ENCODE data around the gene BARHL1.
A peak's percentile ranks its signal among the peaks of the same experiment; 100 is the strongest.

BARHL1 gene

DNA sequence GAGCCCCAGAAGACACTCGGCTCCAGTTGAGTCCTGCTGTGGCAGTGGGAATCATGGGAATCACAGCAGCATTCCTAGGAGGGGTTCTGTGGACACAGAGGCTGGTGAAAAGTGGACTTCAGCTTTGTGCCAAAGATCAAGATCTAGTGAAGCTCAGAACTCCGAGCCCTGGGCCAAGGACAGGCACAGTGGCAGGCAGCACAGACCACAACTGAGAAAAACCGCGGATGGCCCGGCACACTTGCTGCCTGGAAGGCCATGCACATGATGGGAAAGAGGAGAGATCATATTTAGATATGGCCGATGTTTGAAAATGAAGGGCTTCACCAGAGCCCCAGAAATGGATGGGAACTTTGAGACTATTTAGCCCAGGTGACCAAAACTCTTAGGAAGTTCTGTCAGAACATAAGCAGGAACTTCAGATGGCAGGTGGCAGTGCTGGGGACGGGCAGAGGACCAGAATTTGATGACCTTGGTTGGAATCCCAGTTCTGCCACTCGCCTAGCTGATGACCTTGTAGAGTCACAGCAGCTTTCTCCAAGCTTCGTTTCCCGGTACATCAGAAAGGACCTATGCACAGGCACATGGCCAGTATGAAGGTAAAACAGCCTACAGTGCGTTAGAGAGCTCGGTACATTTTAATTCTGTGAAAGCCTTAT, 18.0 kb downstream of the BARHL1 start:
- TF ChIP-seq, protein P1, sequence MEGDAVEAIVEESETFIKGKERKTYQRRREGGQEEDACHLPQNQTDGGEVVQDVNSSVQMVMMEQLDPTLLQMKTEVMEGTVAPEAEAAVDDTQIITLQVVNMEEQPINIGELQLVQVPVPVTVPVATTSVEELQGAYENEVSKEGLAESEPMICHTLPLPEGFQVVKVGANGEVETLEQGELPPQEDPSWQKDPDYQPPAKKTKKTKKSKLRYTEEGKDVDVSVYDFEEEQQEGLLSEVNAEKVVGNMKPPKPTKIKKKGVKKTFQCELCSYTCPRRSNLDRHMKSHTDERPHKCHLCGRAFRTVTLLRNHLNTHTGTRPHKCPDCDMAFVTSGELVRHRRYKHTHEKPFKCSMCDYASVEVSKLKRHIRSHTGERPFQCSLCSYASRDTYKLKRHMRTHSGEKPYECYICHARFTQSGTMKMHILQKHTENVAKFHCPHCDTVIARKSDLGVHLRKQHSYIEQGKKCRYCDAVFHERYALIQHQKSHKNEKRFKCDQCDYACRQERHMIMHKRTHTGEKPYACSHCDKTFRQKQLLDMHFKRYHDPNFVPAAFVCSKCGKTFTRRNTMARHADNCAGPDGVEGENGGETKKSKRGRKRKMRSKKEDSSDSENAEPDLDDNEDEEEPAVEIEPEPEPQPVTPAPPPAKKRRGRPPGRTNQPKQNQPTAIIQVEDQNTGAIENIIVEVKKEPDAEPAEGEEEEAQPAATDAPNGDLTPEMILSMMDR (conservative IDR thresholded peaks at IDR 0.05; ENCODE audit: low read depth): no peak
- ChIA-PET CTCF (interaction anchor here (0.5 to 1.1 kb wide), 3 partner anchors 8 to 998 kb away, joined by 3 read pairs; no protein-coding TSS in a partner anchor), POLR2A (ENCODE audit: low non-redundant PET) (no interaction called here)
- DNase-seq (ENCODE audit: low spot score): no peak
- no peak overlapping the region for H3K27ac ChIP-seq

DNA sequence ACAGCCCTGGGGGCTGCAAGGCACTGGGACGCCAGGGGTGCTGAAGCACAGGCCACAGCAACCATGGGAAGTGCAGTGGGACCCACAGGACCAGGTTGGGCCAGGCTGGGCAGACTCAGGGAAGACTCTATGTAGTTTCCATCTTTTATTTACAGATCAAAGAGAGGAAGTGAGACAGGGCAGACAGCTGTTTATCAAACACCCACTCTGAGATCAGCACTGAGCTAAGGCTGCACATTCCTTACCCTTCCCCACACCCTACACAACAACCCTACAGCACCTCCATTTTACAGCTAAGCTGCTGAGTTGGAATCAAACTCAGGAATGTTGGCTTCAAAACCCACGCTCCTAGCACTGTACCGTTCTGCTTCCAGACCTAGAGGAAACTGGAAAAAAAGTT, 19.8 kb downstream of the BARHL1 start:
- CTCF ChIA-PET: no interaction called here
- H3K27ac ChIP-seq: no peak overlapping the region
- POLR2A ChIA-PET (ENCODE audit: low non-redundant PET): no interaction called here
- TF ChIP-seq, protein P1 (conservative IDR thresholded peaks at IDR 0.05; ENCODE audit: low read depth): no peak
- DNase-seq (ENCODE audit: low spot score): no peak

DNA sequence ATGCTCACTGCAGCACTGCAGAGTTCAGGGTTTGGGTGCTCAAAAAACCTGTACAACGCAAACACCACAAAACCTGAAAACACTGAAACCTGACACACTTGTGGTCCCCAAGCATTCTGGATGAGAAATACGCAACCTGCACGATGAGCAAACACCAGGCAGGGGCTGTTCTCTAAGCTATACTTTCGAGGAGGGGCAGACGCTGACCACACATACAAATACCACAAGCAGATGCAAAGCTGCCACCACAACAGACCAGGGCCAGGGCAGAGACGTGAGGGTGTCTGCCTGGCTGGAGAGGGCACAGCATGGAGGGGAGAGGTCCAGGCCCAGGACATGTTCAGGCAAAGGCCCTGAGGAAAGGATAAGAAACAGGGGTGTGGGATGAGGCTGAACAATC, 23.0 kb downstream of the BARHL1 start:
- CTCF ChIA-PET: interaction anchor here (0.5 to 0.6 kb wide), 2 partner anchors 16 to 62 kb away, joined by 3 to 5 read pairs; no protein-coding TSS in a partner anchor

DNA sequence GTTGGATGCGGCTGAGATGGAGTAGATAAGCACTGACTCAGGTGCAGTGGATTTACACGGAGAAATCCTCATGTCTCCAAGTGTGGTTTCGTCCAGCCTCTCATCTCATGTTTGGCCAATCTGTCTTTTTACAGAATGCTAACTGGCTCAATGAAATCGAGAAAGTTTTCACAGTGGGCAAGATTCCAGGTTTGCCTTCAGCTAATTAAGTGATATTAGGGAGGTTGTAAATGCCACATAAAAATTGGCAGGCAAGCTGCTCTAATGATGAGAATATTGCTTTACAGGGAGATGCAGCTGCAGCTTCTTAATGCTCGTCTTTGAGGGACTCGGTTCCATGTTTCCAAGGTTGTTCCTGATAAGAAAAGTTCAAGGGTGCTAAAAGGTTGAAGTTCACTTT, 23.7 kb downstream of the BARHL1 start:
- no peak for DNase-seq (ENCODE audit: low spot score)
- TF ChIP-seq, protein P1 (conservative IDR thresholded peaks at IDR 0.05; ENCODE audit: low read depth): no peak
- CTCF ChIA-PET: interaction anchor here (0.5 to 0.7 kb wide), 2 partner anchors 29 to 106 kb away, joined by 3 read pairs; no protein-coding TSS in a partner anchor
- peak overlapping the region; percentile 23 for H3K27ac ChIP-seq
- POLR2A ChIA-PET (ENCODE audit: low non-redundant PET): no interaction called here

More for the DNA sequence above, 23.0 kb downstream of the BARHL1 start:
- POLR2A ChIA-PET (ENCODE audit: low non-redundant PET): no interaction called here
- DNase-seq (ENCODE audit: low spot score): no peak
- TF ChIP-seq, protein P1 (conservative IDR thresholded peaks at IDR 0.05; ENCODE audit: low read depth): no peak
- peak overlapping the region; percentile 23 for H3K27ac ChIP-seq

DNA sequence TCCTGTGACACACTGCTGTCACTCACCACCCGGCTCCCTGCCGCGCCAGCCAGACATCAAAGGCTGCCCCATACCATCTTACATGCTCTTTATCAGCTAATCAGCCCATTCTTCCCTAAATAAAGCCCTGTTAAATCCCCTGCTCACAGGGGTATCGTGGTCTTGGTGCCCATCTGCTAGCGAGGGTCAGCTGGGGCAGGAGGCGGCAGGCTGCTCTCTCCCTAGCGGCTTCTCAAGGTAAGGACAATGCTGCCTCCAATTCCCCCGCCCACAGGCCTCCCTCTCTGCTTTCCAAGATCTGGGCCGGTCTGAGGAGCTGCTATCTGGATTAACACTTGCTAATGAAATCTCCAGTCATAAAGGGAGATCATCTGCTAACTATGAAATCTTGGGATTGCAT, 26.8 kb downstream of the BARHL1 start:
- TF ChIP-seq, protein P1 (conservative IDR thresholded peaks at IDR 0.05; ENCODE audit: low read depth): no peak
- DNase-seq (ENCODE audit: low spot score): no peak
- ChIA-PET POLR2A (ENCODE audit: low non-redundant PET) (no interaction called here), CTCF (interaction anchor here (0.6 kb wide), 2 partner anchors 364 to 378 kb away, joined by 3 to 12 read pairs; no protein-coding TSS in a partner anchor)
- no peak overlapping the region for H3K27ac ChIP-seq

DNA sequence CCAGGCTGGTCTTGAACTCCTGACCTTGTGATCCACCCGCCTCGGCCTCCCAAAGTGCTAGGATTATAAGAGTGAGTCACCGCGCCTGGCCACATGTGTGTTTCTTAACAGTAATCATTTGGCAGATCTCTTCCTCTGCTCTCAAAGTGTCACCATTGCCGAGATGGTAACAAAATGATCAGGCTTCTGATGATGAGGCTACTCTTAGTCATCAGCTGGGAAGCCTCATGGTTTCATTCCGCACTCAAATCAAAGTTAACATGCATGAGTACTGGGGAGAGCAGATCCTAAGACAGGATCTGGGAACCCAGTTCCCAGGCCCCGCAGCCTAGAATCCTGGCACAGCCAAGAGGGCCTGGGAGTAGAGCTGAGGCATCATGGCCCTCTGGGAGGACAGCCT, 27.4 kb downstream of the BARHL1 start:
- TF ChIP-seq, protein P1 (conservative IDR thresholded peaks at IDR 0.05; ENCODE audit: low read depth): no peak
- ChIA-PET CTCF (interaction anchor here (0.6 kb wide), 1 partner anchor 378 kb away, joined by 3 read pairs; no protein-coding TSS in a partner anchor), POLR2A (ENCODE audit: low non-redundant PET) (no interaction called here)
- H3K27ac ChIP-seq: no peak overlapping the region
- peak; percentile 69 for DNase-seq (ENCODE audit: low spot score)
